LNCAP (cell line): ENCODE measurements around the gene RPS19BP1.

ENCODE experiments used
- CTCF ChIP-seq: fragments of 450-650 bp; IDR thresholded peaks from 2 replicates; pipeline ENCODE4 v1.5.1; 2017; ENCODE audit warnings: mild to moderate bottlenecking

RPS19BP1 gene

GRCh38 chr22:39575552-39575825 lies 42.9 kb upstream of the RPS19BP1 start:
- TF ChIP-seq CTCF: no peak

GRCh38 chr22:39574779-39575551 lies 42.4 kb upstream of the RPS19BP1 start:
- no peak for TF ChIP-seq CTCF

- no peak for TF ChIP-seq CTCF
Measured at GRCh38 chr22:39571538-39571937, 39.0 kb upstream of the RPS19BP1 start.

- no peak for TF ChIP-seq CTCF
Measured at GRCh38 chr22:39570665-39571064, 38.1 kb upstream of the RPS19BP1 start, which contains the start of gene CACNA1I. Gene CACNA1I (plus strand): TSS chr22:39570753. CDS start chr22:39570753, 0 bp downstream.

GRCh38 chr22:39570226-39570625 lies 37.7 kb upstream of the RPS19BP1 start:
- no peak for TF ChIP-seq CTCF

- no peak for TF ChIP-seq CTCF
Measured at GRCh38 chr22:39569066-39569465, 36.5 kb upstream of the RPS19BP1 start.

- no peak for TF ChIP-seq CTCF
Measured at GRCh38 chr22:39568278-39568981, 35.9 kb upstream of the RPS19BP1 start.
